Prostate gland (tissue), 2 donors: Measurements from ENCODE around the gene SCAMP3. TPM values are rescaled to one million over a fixed set of nuclear protein-coding genes. Genes with fewer than 3 reads are reported as not detected.

ENCODE experiments used
- DNase-seq: peaks from one replicate; pipeline ENCODE4 v3.0.0-alpha.2; 2019; ENCODE audit warnings: low spot score
- H3K27ac ChIP-seq, 2 donors: fragments of 200-600 bp; sonication (generic); 2 replicates each; pipeline ENCODE4 v1.5.1; 2017 to 2019
- H3K27me3 ChIP-seq: fragments of 200-600 bp; sonication (generic); replicated peaks from 2 replicates; pipeline ENCODE4 v1.5.1; 2019; ENCODE audit not compliant: insufficient read depth
- H3K36me3 ChIP-seq, 2 donors: fragments of 200-600 bp; sonication (generic); 1 replicate in 1 of 2; 2 replicates in 1 of 2; pipeline versions ENCODE4 v1.5.1 to v1.8.1; 2017 to 2019
- H3K4me1 ChIP-seq: fragments of 200-600 bp; sonication (generic); replicated peaks from 2 replicates; pipeline ENCODE4 v1.5.1; 2019
- H3K4me3 ChIP-seq, 2 donors: fragments of 200-600 bp; sonication (generic); 2 replicates each; pipeline ENCODE4 v1.5.1; 2017 to 2019
- H3K9me3 ChIP-seq: fragments of 200-600 bp; sonication (generic); 2 replicates; pipeline ENCODE4 v1.5.1; 2017
- POLR2A ChIP-seq: fragments of 450-650 bp; IDR thresholded peaks from one replicate; pipeline ENCODE4 v1.6.1; 2016; ENCODE audit warnings: antibody characterized with exemption, mild to moderate bottlenecking
- POLR2AphosphoS5 ChIP-seq: sonication (generic); formaldehyde crosslinking; IDR thresholded peaks from one replicate; pipeline ENCODE4 v1.6.1; 2017; ENCODE audit warnings: antibody characterized with exemption
- WGBS: methylation state at CpG from one replicate; pipeline ENCODE4 v1.1.5; 2018; 5-methylcytosine and 5-hydroxymethylcytosine counted together
- intact Hi-C: fragments of 100-400 bp; cut with DNase I; formaldehyde crosslinking; loops from one replicate; pipeline ENCODE4 v1.14.2; 2022
- total RNA-seq, 2 donors: library from RNA; depleted of rRNA; stranded (reverse); fragments of >200 nt; gene quantifications; one replicate each; pipeline ENCODE4 v1.1.0, GENCODE V29; 2016
- TF ChIP-seq, protein P1 (sequence below), 4 experiments: fragments of 200-600 bp in 2 of 4; fragments of 450-650 bp in 2 of 4; sonication (generic) in 2 of 4; IDR thresholded peaks; 1 replicate in 3 of 4; 2 replicates in 1 of 4; pipeline ENCODE4 v1.5.1; 2016 to 2019; ENCODE audit warnings: antibody characterized with exemption in 4 of 4, mild to moderate bottlenecking in 2 of 4, moderate library complexity in 2 of 4

SCAMP3 gene
- 10 to 100 TPM; 84.1 to 97.8 TPM for total RNA-seq

- Histone ChIP-seq H3K4me3 (peak within 1 kb of the TSS; percentile 65 to 68), H3K27me3 (no peaks in the 10 kb centered on the region), H3K9me3 (no peaks in the 10 kb centered on the region), H3K4me1 (no peaks in the 10 kb centered on the region), H3K36me3 (peaks cover 0 to 16% of the 10 kb centered on the region in 2 donors), H3K27ac (peak within 1 kb of the TSS; percentile 72 to 79)
- TF ChIP-seq POLR2AphosphoS5 (peak; percentile 99), POLR2A (peak; percentile 58)
- TF ChIP-seq, protein P1, sequence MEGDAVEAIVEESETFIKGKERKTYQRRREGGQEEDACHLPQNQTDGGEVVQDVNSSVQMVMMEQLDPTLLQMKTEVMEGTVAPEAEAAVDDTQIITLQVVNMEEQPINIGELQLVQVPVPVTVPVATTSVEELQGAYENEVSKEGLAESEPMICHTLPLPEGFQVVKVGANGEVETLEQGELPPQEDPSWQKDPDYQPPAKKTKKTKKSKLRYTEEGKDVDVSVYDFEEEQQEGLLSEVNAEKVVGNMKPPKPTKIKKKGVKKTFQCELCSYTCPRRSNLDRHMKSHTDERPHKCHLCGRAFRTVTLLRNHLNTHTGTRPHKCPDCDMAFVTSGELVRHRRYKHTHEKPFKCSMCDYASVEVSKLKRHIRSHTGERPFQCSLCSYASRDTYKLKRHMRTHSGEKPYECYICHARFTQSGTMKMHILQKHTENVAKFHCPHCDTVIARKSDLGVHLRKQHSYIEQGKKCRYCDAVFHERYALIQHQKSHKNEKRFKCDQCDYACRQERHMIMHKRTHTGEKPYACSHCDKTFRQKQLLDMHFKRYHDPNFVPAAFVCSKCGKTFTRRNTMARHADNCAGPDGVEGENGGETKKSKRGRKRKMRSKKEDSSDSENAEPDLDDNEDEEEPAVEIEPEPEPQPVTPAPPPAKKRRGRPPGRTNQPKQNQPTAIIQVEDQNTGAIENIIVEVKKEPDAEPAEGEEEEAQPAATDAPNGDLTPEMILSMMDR (IDR thresholded peaks at IDR 0.05): no peak
- DNase-seq: peak; percentile 98
- intact Hi-C loops: no loop called here
- under 1% methylated on average over 47 of the region's 47 CpGs for WGBS
These were observed at the start of gene SCAMP3 for GRCh38 chr1:155261852-155262673. Gene SCAMP3 (minus strand): TSS chr1:155262360. CDS start chr1:155262151, 209 bp downstream.

DNA sequence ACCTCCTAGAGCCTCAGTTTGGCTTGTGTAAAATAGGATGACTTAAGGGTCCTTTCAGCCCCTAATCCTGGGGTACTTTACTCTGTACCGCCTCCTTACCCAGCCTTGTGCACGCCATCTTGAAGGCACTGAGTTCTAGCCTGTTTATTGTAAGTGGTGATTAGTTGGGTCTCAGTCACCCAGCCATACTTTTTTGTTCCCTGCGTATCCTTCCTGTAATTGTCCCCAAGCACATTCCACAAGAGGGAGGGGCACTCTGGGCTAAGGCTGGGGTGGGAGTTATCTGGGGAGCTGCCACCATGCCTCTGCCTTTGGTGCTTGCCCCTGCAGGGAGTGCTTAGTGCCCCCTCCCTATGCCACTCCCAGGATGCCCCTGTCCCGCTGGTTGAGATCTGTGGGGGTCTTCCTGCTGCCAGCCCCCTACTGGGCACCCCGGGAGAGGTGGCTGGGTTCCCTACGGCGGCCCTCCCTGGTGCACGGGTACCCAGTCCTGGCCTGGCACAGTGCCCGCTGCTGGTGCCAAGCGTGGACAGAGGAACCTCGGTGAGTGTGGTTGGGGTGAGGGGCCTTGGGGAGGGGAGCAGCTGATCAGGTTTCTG lies 47.4 kb upstream of the SCAMP3 start:
- Histone ChIP-seq H3K27me3 (no peaks in the 10 kb centered on the region), H3K9me3 (no peaks in the 10 kb centered on the region), H3K4me1 (peaks cover 5% of the 10 kb centered on the region), H3K27ac (peak overlapping the region; percentile 89 to 92), H3K4me3 (peak overlapping the region; percentile 76 to 79), H3K36me3 (no peaks in the 10 kb centered on the region)
- TF ChIP-seq POLR2AphosphoS5 (no peak), POLR2A (no peak)
- TF ChIP-seq, protein P1 (IDR thresholded peaks at IDR 0.05): no peak
- intact Hi-C loops: loop anchor here (2.0 to 5.0 kb wide), 2 partner anchors 15 to 57 kb away; no protein-coding TSS in a partner anchor
- 12% methylated on average over 11 of the region's 11 CpGs for WGBS
- peak; percentile 27 for DNase-seq

DNA sequence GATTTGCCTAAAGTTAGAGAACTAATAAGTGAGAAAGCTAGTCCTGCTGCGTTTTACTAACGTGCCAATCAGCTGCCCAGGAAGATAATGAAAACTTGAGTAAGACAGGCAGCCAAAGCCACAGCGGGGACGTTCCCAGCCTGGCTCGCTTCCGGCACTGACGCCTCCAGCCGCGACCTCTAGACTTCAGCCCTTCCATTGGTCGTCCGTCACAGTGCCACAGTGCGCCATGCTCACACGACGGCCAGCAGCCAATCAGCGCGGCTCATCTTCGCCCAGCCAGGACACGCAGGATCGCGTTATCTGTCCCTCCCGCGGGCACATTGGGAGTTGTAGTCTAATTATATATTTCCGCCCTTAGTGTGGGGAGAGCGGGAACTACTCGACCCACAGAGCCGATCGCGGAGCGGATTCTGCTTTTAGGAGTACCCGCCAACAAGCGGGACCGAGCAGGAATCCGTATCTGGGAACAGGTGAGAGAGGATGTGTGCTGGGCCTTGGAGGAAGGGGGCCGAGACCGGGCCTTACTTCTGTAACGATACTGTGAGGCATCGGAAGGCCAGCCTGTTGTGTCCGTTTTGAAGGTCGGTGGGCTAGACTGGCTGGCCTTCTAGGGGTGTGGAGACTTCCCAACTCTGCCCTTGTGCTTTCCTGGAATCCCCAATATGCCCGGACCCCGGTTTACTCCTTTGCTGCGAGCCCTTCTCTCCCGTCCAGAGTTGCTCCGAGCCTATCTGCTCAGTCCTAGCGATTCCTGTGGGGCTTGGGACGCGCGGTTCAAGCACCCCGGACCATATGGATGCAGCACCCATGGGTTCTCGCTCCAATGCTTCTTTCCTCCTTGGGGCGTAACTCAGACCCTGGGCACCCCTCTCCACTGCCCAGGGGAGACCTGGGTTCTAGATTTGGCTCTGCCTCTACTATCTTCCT lies 46.6 kb upstream of the SCAMP3 start, which contains the start of gene FDPS:
FDPS (plus strand) TSS at position 374 of the 930 bp plus-strand sequence. CDS start 924 bp downstream, outside the sequence.
- TF ChIP-seq, protein P1 (IDR thresholded peaks at IDR 0.05): peak in 2 of 4 experiments; percentile 58 to 72
- TF ChIP-seq POLR2A (peak; percentile 62), POLR2AphosphoS5 (peak; percentile 100)
- Histone ChIP-seq H3K36me3 (no peaks in the 10 kb centered on the region), H3K27ac (peak within 1 kb of the TSS; percentile 89 to 92), H3K9me3 (no peaks in the 10 kb centered on the region), H3K4me3 (peak within 1 kb of the TSS; percentile 76 to 79), H3K4me1 (peaks cover 5% of the 10 kb centered on the region), H3K27me3 (no peaks in the 10 kb centered on the region)
- under 1% methylated on average over 48 of the region's 51 CpGs for WGBS
- DNase-seq: peak; percentile 99
- intact Hi-C loops: loop anchor here (2.0 to 5.0 kb wide), 2 partner anchors 16 to 56 kb away; no protein-coding TSS in a partner anchor

DNA sequence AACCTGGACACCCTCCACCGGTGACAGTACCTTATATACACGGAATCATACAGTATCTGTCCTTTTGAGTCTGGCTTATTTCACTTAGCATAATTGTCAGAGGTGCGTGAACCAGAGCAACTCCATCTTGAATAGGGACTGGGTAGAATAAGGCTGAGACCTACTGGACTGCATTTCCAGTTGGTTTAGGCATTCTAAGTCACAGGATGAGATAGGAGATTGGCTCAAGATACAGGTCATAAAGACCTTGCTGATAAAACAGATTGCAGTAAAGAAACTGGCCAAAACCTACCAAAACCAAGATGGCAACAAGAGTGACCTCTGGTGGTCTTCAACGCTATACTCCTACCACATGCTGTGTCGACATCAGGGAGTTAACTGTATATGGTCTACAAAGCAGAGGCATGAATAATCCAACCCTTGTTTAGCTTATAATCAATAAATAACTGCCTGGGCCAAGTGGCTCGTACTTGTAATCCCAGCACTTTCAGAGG lies 45.1 kb upstream of the SCAMP3 start:
- 52% methylated on average over 6 of the region's 6 CpGs for WGBS
- intact Hi-C loops: loop anchor here (5.0 kb wide), 1 partner anchor 55 kb away; no protein-coding TSS in a partner anchor
- Histone ChIP-seq H3K36me3 (no peaks in the 10 kb centered on the region), H3K4me3 (no peak overlapping the region), H3K27ac (peak overlapping the region in 1 of 2 donors; percentile 92), H3K27me3 (no peaks in the 10 kb centered on the region), H3K4me1 (peaks cover 5% of the 10 kb centered on the region), H3K9me3 (no peaks in the 10 kb centered on the region)
- no peak for DNase-seq
- TF ChIP-seq, protein P1 (IDR thresholded peaks at IDR 0.05): no peak
- TF ChIP-seq POLR2AphosphoS5: no peak
- TF ChIP-seq POLR2A: no peak
